HG03103 (cell line): Measurements from ENCODE around the gene MRPL40.
"Not testable (repeated sequence)": the region's sequence is repeated elsewhere in the genome, so short reads cannot be mapped to it uniquely, and the experiment has no call there.

Experiments used
- ATAC-seq: cut with Tn5 transposase; IDR thresholded peaks from one replicate; pipeline ENCODE4 v1.9.1; 2021; ENCODE audit warnings: low read depth; ENCODE audit not compliant: unreplicated experiment

Gene MRPL40

DNA sequence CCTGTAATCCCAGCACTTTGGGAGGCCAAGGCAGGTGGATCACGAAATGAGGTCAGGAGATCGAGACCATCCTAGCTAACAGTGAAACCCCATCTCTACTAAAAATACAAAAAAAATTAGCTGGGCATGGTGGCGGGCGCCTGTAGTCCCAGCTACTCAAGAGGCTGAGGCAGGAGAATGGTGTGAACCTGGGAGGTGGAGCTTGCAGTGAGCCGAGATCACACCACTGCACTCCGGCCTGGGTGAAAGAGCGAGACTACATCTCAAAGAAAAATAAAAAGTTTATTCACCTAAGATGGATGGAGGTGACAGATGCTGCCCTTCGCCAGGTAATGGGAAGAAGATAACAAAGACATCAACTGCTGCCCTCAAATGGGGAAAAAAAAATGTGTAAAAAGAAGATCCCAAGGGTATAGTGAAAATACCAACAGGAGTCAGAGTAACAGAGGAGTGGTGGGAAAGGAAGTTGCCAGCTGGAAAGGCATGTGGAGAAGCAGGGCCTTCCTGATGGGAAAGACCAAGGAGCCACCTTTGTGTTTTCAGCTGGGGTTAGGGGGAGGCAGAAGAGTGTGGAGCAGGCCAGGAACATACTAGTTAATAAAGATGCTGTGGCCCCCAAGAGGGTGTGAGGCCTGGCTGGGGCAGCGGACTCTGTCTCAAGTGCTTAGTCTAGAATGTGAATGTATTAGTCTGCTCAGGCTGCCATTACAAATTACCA is 4.3 kb downstream of the MRPL40 start:
- ATAC-seq = not testable (repeated sequence)

DNA sequence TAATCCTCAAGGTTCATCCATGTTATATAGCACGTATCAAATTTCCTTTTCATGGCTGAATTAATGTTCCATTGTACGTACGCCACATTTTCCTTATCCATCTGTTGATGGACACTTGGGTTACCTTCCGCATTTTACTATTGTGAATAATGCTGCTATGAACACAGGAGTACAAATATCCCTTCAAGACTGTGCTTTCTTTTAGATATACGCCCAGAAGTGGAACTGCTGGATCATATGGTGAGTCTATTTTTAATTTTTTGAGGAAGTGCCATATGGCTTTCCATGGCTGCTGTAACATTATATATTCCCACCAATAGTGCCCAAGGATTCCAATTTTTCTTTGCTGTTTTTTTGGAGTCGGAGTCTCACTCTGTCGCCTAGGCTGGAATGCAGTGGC is 6.0 kb downstream of the MRPL40 start:
- ATAC-seq = no peak

- ATAC-seq = no peak
These were observed 8.3 kb downstream of the MRPL40 start for GRCh38 chr22:19440411-19441195.

DNA sequence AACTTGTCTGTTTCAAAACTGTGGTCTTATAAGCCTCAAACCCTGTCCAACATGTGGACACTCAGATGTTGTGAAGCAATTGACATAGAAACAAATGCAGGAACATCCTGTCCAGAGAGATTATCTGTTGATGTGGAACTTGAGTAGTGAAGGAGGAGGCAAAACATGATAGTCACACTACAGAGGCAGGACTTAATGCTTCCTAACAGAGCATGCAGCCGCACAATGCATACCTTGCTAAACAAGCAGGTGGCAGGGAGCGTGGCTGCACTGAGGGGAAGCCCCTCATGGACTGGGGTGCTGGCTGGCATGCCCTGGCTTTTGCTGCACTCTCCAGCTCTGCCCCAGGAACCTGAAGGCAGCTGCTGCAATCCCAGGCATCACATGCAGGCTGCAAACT is 9.8 kb downstream of the MRPL40 start:
- no peak for ATAC-seq

DNA sequence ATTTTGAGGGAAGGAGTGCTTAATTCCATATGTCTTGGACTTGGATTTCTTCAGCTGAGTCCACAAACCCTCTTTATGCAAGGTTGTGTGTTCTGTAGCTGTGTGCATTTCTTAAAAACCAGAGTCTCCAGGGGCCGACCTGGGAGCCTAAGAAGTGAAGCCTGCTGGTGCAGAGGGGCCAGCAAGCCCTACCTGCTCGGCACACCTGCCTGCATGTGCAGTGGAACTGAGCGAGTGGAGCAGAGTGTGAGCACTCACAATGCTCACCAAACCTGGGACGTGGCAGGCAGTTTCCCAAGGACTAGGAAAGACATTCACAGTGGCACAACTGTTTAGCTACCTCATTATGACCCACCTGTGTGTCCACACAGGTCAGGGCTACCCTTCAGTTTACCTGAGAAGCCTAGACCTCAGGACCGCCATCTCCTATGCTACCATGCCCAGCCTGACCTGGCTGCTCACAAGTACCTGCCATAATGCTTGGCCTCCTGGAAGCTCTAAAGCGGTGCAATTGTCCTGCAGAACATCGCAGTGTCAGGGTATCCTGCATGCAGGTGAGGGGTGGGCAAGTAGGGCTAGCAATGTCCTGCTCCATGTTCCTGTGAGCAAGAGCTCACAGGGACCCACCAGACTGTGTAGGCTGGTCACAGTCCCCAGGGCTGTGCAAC is 11.3 kb downstream of the MRPL40 start:
- ATAC-seq = no peak

DNA sequence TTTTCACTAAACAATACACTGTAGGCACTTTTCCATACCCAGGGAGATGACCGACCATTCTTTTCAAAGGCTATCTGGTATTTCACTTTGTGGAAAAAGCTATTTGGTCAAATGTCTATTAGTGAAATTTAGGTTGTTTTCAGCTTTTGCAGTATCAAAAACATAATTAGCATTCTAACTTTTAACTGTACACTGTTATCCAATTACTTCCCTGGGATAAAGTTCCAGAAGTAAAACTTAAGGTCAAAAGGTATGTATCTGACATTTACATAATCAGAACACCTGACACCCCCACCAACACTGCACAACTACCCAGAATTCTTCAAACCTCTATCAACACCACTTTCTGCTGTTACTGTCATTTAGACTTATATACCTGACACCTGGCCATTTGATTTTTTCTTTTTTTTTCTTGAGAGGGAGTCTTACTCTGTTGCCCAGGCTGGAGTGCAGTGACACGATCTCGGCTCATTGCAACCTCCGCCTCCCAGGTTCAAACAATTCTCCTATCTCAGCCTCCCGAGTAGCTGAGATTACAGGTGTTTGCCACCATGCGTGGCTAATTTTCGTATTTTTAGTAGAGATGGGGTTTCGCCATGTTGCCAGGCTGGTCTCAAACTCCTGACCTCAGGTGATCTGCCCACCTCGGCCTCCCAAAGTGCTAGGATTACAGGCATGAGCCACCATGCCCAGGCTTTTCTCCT is 13.1 kb downstream of the MRPL40 start:
- ATAC-seq = not testable (repeated sequence)

- no peak for ATAC-seq
These were observed 14.4 kb downstream of the MRPL40 start for GRCh38 chr22:19446603-19447329.

- ATAC-seq = peak; percentile 70
These were observed 15.2 kb downstream of the MRPL40 start, which contains the start of gene C22orf39 for GRCh38 chr22:19447330-19448075. Gene C22orf39 (minus strand): TSS chr22:19447711. CDS start chr22:19447688, 23 bp downstream.

DNA sequence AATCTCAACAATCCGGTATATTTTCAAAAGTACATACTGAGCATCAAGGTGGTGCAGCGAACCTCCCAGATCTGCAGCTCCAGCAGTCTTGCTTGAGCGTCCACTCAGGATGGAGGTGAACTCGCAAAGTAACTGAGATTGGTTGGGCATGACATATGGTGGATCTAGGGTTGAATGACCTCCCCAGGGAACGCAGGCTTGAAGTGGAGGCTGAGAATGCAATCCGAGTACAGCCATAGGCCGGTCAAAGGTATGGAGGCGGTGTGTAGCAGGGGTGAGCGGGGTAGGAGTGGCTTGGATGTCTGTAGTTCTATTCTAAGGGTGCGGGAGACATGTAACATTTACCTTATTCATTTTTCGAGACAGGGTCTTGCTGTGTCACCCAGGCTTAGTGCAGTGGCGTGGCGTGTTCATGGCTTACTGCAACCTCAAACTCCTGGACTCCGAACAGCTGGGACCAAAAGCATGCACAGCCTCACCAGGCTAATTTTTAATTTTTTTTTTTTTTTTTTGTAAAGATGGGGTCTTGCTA is 15.8 kb downstream of the MRPL40 start:
- peak; percentile 22 for ATAC-seq

DNA sequence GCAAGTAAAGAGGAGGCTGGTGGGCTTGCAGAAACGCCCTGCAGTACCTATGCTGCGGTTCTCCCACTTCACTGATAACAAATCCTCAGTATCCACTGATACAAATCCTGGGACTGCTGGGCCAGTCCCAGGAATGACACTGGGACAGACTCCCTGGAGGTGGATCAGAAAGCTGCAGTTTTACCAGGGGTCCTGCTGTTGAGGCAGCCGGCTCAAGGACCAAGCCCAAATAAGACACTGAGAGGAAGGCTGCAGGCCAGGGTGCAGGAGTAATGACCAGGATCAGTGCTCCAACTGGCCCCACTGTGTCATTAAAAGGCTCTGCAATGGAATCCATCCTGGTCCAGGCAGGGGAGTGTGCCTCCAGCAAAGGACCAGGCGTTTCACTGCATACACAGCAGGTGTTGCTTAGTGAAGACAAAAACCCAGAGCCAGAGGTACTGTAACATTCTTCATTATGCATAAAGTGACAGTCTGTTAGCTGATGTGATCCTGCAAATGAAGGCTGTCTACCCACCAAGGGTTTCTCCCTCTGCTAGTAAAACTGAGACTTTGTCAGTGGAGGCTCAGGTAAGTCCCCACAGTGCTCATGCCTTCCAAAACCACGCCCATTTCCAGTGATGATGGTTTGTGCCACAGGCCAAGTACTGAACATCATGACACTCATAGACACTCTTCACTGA is 16.5 kb downstream of the MRPL40 start:
- ATAC-seq = no peak

GRCh38 chr22:19449422-19449767 is 17.1 kb downstream of the MRPL40 start:
- no peak for ATAC-seq

GRCh38 chr22:19450363-19451175 is 18.2 kb downstream of the MRPL40 start:
- ATAC-seq = no peak

DNA sequence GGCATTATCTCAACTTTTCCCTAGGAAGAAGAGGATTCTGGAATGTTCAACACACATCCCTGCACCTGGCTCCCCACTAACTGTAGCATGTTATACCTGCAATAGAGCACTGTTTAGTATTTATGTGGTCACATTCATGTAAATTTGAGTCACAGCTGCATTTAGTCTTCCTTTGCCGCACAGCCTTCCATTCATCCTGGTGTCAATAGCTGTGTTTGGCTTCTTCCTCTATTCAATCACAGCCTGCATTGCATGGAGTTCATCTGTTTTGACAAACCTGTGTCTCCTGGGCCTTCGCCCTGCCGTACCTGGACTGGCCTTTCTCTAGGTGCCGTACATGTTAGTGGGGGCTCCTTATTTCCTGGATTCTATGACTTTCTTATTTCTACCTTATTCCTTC is 19.2 kb downstream of the MRPL40 start:
- no peak for ATAC-seq

- ATAC-seq = no peak
These were observed 21.4 kb downstream of the MRPL40 start for GRCh38 chr22:19453718-19454117.

DNA sequence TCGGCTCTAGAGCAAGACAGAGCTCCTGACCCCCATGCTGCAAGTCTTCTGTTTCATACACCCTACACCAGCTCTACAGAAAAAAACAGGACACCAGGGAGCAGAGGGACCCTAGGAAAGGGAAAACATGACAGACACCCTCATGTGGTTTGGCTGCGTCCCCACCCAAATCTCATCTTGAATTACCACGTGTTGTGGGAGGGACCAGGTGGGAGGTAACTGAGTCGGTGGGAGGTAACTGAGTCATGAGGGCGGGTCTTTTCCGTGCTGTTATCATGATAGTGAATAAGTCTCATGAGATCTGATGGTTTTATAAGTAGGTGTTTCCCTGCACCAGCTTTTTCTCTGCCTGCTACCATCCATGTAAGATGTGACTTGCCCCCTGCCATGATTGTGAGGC is 21.8 kb downstream of the MRPL40 start:
- no peak for ATAC-seq

DNA sequence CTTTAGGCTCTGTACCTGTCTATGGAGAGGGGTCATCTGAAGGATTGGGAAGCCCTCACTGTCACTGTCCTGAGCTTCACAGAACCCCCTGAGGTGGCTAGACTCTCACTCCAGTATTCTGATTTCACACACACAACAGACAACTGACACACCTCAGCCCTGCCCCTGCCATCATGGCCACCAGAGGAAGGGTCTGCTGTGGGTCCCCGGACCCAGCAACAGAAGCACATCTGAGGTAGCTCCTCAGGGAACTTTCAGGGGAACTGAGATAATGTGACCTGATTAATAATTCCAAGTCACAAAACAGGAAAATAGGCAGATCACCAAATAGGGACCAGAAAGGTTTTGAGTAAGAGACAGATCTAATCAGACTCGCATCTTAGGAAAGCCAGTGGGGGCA is 22.7 kb downstream of the MRPL40 start:
- ATAC-seq = no peak

GRCh38 chr22:19455585-19456370 is 23.4 kb downstream of the MRPL40 start:
- no peak for ATAC-seq
